ENCODE measurements around the gene PPARA. TPM values are rescaled to one million over a fixed set of nuclear protein-coding genes. Genes with fewer than 3 reads are reported as not detected.

Gene PPARA
- total and polyA plus RNA-seq, 11 donors = 21.1 to 96.4 (median 80.4) TPM

DNA sequence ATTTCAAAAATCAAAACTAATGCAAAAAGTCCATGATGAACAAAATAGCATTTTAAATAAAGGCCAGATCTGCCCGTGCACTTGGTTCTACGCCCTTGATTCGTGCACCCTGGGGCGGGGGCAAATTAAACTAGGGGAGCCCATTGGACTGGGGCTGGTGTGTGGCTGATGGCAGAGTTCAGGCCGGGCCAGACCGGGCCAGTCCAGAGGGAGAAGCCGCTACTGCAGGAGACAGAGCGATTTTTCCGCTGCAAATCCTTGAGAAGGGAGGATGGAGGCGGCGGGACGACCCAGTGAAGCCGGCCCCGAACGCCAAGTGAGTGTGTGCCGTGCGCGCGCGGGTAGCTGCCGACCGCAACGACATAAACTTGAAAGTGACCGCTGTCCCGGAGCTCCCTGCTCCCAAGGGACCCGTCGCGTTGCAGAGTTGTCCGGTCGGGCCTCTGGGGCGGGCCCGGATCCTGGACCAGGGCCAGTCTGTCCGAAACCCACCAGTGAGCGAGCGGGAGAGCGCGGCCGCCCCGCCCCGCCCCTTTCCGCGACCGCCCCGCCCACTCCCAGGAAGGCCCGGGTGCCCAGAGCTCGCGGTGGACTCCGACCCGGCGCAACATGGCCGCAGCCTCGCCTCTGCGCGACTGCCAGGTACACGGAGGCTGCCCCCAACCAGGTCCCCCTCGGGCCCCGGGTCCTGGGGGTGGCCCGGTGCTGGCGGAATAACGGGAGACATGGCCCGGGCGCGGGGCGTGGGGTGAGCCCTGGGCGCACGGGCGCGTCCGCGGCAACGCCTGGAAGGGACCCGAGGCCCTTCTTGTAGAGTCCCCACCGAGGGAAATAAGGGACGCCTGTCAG lies 117.3 kb downstream of the PPARA start, which contains the start of gene TTC38:
Gene TTC38 (plus strand): TSS at position 578 of the 849 bp plus-strand sequence. CDS start 32 bp downstream, at position 610.
- Histone ChIP-seq H3K27ac (peak within 1 kb of the TSS; percentile 60 to 96 (median 90)), H3K36me3 (peaks cover 0 to 23% (median 19%) of the 10 kb centered on the region in 9 donors), H3K4me3 (peak within 1 kb of the TSS; percentile 57 to 93 (median 78)), H3K9me3 (no peaks in the 10 kb centered on the region), H3K4me1 (peaks cover 0 to 38% (median 23%) of the 10 kb centered on the region in 12 donors), H3K27me3 (peaks cover 0 to 2% (median 0%) of the 10 kb centered on the region in 9 donors)
- WGBS, 4 donors = 1% methylated on average over 35 to 74 of the region's 74 CpGs
- peak; percentile 96 to 98 (median 96) for DNase-seq
- TF ChIP-seq POLR2A (IDR thresholded peaks at IDR 0.05) = peak in 1 of 2 donors; percentile 72
- TF ChIP-seq, protein P1, sequence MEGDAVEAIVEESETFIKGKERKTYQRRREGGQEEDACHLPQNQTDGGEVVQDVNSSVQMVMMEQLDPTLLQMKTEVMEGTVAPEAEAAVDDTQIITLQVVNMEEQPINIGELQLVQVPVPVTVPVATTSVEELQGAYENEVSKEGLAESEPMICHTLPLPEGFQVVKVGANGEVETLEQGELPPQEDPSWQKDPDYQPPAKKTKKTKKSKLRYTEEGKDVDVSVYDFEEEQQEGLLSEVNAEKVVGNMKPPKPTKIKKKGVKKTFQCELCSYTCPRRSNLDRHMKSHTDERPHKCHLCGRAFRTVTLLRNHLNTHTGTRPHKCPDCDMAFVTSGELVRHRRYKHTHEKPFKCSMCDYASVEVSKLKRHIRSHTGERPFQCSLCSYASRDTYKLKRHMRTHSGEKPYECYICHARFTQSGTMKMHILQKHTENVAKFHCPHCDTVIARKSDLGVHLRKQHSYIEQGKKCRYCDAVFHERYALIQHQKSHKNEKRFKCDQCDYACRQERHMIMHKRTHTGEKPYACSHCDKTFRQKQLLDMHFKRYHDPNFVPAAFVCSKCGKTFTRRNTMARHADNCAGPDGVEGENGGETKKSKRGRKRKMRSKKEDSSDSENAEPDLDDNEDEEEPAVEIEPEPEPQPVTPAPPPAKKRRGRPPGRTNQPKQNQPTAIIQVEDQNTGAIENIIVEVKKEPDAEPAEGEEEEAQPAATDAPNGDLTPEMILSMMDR (IDR thresholded peaks at IDR 0.05) = no peak
- intact Hi-C loops (cut with DNase I) = loop anchor here in 3 of 10 donors (2.0 to 10.0 kb wide), 3 partner anchors 17 to 273 kb away; partner anchors contain the start of genes GTSE1 (in 2 of the 3) and CDPF1 (in 1 of the 3)
- peak; percentile 93 to 98 (median 98) for ATAC-seq

DNA sequence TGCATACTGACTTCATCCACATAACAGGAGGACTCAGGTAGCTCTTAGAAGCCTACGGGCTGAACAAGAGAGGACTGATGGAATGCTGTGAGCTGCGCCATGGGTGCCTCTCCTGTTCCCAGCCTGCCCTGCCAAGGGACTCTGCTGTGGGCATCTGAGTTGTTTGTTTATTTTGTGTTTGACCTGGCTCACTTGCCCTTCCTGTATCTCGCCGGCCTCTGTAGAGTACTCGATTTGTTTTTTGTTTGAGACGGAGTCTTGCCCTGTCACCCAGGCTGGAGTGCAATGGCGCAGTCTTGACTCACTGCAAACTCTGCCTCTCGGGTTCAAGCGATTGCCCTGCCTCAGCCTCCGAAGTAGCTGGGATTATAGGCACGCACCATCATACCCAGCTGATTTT lies 119.2 kb downstream of the PPARA start:
- no peak for TF ChIP-seq POLR2A (IDR thresholded peaks at IDR 0.05)
- TF ChIP-seq, protein P1 (IDR thresholded peaks at IDR 0.05) = no peak
- peak overlapping the region in 2 of 12 donors; percentile 90 to 91 for H3K4me3 ChIP-seq
- intact Hi-C loops (cut with DNase I) = loop anchor here in 1 of 10 donors (10.0 kb wide), 1 partner anchor 275 kb away; no protein-coding TSS in a partner anchor
- peak in 1 of 5 donors; percentile 27 for DNase-seq
- peak overlapping the region in 7 of 12 donors; percentile 13 to 96 (median 24) for H3K27ac ChIP-seq
- H3K27me3 ChIP-seq = no peaks in the 10 kb centered on the region
- 72 to 77% (median 73%) methylated on average over 11 of the region's 11 CpGs for WGBS, 4 donors
- ATAC-seq = no peak
- H3K36me3 ChIP-seq = peaks cover 0 to 42% (median 38%) of the 10 kb centered on the region in 9 donors
- H3K4me1 ChIP-seq = peaks cover 0 to 38% (median 23%) of the 10 kb centered on the region in 12 donors
- no peaks in the 10 kb centered on the region for H3K9me3 ChIP-seq

- Histone ChIP-seq H3K27me3 (no peaks in the 10 kb centered on the region), H3K4me3 (no peak overlapping the region), H3K9me3 (no peaks in the 10 kb centered on the region), H3K4me1 (peaks cover 0 to 31% (median 16%) of the 10 kb centered on the region in 12 donors), H3K27ac (no peak overlapping the region), H3K36me3 (peaks cover 0 to 67% (median 59%) of the 10 kb centered on the region in 9 donors)
- intact Hi-C loops (cut with DNase I) = no loop called here
- 92 to 97% (median 95%) methylated on average over 8 of the region's 8 CpGs for WGBS, 4 donors
- TF ChIP-seq, protein P1 (IDR thresholded peaks at IDR 0.05) = no peak
- TF ChIP-seq POLR2A (IDR thresholded peaks at IDR 0.05) = no peak
- DNase-seq = no peak
- ATAC-seq = no peak
These were observed 121.9 kb downstream of the PPARA start for GRCh38 chr22:46272196-46272595.
